ENCODE results near the gene WDR74. TPM values are rescaled to one million over a fixed set of nuclear protein-coding genes. Genes with fewer than 3 reads are reported as not detected.
"Not testable (repeated sequence)": the region's sequence is repeated elsewhere in the genome, so short reads cannot be mapped to it uniquely, and the experiment has no call there.

The WDR74 gene
- total RNA-seq, 2 donors from 2014 or later = 24.6 to 32.2 TPM

- intact Hi-C loops (cut with DNase I) = no loop called here
- DNase-seq = no peak
These were observed 6.8 kb upstream of the WDR74 start for GRCh38 chr11:62846177-62846576.

DNA sequence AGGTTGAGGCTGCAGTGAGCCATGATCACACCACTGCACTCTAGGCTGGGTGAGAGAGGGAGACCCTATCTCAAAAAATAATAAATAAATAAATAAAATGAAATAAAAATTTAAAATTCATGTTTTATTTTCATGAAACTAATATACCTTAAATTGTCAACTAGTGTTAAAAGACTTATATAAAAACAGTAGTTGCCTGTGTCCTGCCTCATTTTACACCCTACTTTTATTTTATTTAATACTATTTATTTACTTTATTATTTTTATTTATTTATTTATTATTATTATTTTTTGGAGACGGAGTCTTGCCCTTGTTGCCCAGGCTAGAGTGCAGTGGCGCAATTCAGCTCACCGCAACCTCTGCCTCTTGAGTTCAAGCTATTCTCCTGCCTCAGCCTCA lies 4.8 kb upstream of the WDR74 start:
- ATAC-seq (no peak), DNase-seq (no peak)
- intact Hi-C loops (cut with DNase I) = no loop called here

More at GRCh38 chr11:62846177-62846576, 6.8 kb upstream of the WDR74 start:
- ATAC-seq = no peak

DNA sequence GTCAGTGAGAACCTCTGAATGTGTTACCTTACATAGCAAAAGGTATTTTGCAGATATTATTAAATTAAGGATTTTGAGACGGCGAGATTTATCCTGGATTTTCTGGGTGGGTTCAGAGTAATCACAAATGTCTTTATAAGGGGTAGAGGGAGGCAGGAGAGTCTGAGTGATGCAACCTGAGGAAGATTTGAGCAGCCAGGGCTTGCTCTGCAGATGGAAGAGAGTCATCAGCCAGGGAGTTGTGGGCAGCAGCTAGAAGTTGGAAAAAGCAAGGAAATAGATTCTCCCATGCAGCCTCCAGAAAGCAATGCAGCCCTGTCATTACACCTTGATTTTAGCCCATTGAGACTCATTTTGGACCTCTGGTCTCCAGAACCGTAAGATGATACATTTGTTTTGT lies 4.1 kb upstream of the WDR74 start:
- ATAC-seq = no peak
- intact Hi-C loops (cut with DNase I) = no loop called here
- no peak for DNase-seq

- ATAC-seq; DNase-seq; intact Hi-C loops (cut with DNase I): not testable (repeated sequence)
These were observed 3.5 kb upstream of the WDR74 start for GRCh38 chr11:62842891-62843290.

GRCh38 chr11:62842171-62842741 lies 2.9 kb upstream of the WDR74 start:
- intact Hi-C loops (cut with DNase I) = no loop called here
- peak; percentile 43 for DNase-seq
- peak in 1 of 2 donors; percentile 1 for ATAC-seq

DNA sequence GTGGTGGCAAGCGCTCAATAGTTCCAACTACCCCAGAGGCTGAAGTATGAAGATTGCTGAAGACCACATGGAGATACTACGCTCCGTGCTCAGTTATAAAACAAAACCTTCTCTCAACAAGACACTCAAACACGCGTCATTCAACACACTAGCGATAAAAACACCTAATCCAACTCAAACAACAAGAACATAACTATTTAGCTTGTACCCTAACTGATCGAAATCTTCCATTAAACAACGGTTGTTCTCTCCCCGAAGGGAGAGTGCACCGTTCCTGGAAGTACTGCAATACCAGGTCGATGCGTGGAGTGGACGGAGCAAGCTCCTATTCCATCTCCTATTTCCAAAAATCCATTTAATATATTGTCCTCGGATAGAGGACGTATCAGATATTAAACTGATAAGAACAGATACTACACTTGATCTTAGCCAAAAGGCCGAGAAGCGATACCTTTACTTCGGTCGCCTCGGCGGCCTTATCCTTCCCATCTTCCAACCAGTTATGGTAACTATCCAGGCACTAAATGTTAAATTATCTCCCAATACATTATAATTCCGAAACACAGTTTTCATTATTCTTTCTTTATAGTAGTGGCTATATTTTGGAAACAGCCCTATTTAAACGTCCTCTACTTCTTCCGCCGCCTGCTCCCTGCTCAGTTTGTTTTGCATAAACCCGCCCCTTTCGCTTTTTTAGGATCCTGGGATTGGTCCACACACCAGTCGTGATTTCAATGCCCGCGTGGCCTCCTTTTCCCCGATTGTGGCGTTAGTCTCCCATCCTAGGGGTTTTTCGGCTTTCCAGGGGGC lies 2.2 kb upstream of the WDR74 start:
- intact Hi-C loops (cut with DNase I) = no loop called here
- peak; percentile 74 to 84 for ATAC-seq
- DNase-seq = peak; percentile 88

- intact Hi-C loops (cut with DNase I) = not testable (repeated sequence)
- peak in 1 of 2 donors; percentile 10 for ATAC-seq
These were observed 1.5 kb upstream of the WDR74 start for GRCh38 chr11:62840721-62841360.

GRCh38 chr11:62835336-62835735 lies 4.1 kb downstream of the WDR74 start:
- DNase-seq (no peak), ATAC-seq (no peak)
- intact Hi-C loops (cut with DNase I) = no loop called here

More at GRCh38 chr11:62840721-62841360, 1.5 kb upstream of the WDR74 start:
- peak; percentile 77 for DNase-seq

- intact Hi-C loops (cut with DNase I) = loop anchor here in 1 of 2 donors (5.0 kb wide), 1 partner anchor 40 kb away; the partner anchor contains the start of gene TMEM223
- DNase-seq = peak; percentile 54
These were observed 6.8 kb downstream of the WDR74 start, which contains the start of gene TEX54 for GRCh38 chr11:62832336-62833234. Gene TEX54, minus strand, starts transcription at chr11:62832841.

DNA sequence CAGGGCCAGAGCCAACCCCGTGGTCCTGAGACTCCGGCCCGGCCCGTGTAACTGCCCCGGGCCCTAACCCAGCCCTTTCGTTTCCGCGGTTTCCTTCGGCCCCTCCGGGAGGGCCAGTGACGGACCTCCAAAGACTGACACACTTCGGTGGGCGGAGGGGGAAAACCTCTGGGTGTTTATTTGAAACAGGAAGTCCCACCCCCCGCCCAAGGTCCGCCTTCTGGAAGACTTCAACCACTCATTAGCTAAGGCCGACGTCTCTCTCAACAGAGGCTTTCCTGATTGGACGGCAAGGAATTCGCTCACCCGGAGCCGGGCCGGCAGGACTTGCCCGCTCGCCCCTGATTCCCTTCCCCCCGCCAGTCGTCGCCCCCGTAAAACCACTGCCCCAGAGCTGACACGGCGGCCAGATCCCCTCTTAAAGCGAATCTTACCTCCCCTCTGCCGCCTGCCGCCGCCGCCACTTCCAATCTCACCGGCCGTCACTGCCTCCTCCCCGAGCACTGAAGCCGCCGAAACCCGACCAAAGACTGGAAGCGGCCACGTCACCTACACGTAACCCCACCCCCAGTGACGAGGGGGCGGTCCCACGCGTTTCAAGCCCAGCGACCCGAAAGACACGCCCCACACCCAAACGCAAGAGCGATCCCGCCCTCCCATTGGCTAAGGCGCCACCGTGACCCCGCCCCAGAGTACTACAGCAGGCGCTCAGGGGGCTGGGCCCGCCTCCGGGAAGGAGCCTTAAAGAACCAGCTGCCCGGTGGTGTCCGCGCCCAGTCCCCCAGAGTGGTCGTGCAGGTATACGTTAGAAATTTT lies 7.7 kb downstream of the WDR74 start, which contains the start of gene STX5:
TSS of gene STX5 (minus strand) at position 532 of the 816 bp plus-strand sequence. CDS start 808 bp downstream, outside the sequence.
- ATAC-seq (peak; percentile 98), DNase-seq (peak; percentile 99)
- intact Hi-C loops (cut with DNase I) = loop anchor here in 1 of 2 donors (5.0 kb wide), 1 partner anchor 39 kb away; the partner anchor contains the start of gene TMEM223

More at GRCh38 chr11:62832336-62833234, 6.8 kb downstream of the WDR74 start, which contains the start of gene TEX54:
- ATAC-seq = peak; percentile 4 to 7

DNA sequence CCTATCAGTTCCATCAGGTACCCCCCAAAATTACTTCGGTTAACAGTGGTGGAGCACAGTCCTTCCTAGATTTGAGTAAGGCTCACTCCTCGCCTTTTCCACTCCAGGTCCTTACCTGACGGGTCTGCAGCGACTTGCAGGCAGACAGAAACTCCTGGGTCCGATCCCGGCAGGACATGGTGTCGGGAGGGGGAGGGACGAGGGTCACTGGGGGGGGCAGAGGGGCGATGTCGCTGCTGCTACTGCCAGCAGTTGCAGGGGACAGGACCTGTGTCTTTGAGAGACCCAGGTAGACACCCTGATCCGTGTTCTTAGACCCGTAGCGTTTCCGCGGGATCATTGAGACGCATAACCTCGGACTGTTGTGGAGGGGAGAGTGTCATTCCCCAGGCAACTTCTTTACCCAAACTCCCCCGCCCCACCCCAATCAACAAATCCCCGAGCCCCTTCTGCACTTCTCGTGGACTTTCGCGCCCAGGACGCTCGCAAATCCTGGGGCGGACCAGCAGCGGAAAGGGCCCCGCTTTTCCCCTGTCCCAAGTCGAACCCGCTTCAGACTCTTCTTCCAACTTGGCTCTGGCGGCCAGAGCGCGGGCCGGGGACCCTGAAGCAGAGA lies 8.4 kb downstream of the WDR74 start:
- intact Hi-C loops (cut with DNase I) = loop anchor here in 1 of 2 donors (5.0 kb wide), 1 partner anchor 39 kb away; the partner anchor contains the start of gene TMEM223
- peak; percentile 3 to 5 for ATAC-seq

DNA sequence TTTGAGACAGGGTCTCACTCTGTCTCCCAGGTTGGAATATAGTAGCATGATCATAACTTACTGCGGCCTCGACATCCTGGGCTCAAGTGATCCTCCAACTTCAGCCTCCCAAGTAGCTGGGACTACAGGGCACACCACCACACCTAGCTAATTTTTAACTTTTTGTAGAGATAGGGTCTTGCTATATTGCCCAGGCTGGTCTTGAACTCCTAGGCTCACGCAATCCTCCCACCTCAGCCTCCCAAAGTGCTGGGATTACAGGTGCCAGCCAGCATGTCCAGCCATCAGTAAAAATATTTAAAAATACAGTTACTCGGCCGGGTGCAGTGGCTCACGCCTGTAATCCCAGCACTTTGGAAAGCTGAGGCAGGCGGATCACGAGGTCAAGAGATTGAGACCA lies 11.3 kb downstream of the WDR74 start:
- intact Hi-C loops (cut with DNase I); DNase-seq; ATAC-seq: not testable (repeated sequence)

More for the DNA sequence above, 8.4 kb downstream of the WDR74 start:
- no peak for DNase-seq

DNA sequence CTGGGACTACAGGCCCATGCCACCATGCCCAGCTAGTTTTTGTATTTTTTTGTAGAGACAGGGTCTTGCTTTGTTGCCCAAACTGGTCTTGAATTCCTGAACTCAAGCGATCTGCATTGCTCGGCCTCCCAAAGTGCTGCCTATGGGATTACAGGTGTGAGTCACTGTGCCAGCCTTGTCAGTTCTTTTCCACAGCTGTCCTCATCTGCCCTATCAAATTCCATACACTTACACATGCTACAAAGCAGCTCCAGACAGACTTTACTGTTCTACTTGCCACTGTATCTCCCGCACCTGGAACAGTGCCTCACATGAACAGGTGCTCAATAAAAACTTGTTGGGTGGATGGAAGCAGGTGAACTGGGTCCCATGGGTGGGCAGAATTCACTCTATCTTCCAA lies 15.7 kb downstream of the WDR74 start:
- intact Hi-C loops (cut with DNase I) = no loop called here
- no peak for DNase-seq
- ATAC-seq = no peak

GRCh38 chr11:62817129-62817528 lies 22.3 kb downstream of the WDR74 start:
- no peak for DNase-seq
- intact Hi-C loops (cut with DNase I) = no loop called here
- ATAC-seq = no peak

- intact Hi-C loops (cut with DNase I) = no loop called here
- peak in 1 of 2 donors; percentile 31 for ATAC-seq
These were observed 22.8 kb downstream of the WDR74 start for GRCh38 chr11:62816557-62816956.

DNA sequence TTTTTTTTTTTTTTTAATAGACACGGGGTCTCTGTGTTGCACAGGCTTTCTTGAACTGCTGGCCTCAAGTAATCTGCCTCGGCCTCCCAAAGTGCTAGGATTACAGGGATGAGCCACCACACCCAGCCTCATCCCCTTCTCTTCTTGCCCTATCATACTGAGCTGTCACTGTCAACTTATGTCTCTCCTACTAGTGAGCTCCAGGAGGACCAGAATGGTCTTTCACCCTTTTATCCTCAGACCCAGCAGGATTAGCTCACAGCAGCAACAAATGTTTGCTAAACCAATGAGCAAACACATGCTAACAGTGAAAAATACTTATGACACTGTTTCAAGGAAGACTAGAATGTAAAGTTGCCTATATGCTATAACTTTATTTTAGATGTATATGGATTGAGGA lies 27.7 kb downstream of the WDR74 start:
- DNase-seq (no peak), ATAC-seq (no peak)
- intact Hi-C loops (cut with DNase I) = no loop called here

More at GRCh38 chr11:62816557-62816956, 22.8 kb downstream of the WDR74 start:
- DNase-seq = no peak

DNA sequence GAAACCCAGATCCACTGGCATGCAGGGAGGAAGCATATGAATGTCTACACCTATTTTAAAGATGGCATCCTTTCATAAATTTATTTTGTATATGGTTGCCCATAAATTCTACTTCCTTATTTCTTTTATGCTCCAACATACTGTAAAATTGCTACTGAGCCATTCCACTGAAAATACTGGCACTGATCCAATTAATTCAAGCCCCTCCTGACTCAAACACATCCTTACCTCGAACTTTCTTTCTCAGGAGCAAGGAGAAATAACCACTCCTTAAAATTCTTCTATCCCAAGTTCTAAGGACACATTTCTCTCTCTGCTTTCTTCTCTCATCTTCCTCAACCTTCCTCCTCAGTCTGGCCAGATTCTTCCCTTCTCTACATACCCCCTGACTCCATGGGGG lies 28.6 kb downstream of the WDR74 start:
- DNase-seq = no peak
- ATAC-seq = no peak
- intact Hi-C loops (cut with DNase I) = no loop called here

All from left cardiac atrium (tissue), 4 donors.